GM19395 (cell line): ENCODE data around the gene MIA.
"Not testable (repeated sequence)": the region's sequence is repeated elsewhere in the genome, so short reads cannot be mapped to it uniquely, and the experiment has no call there.

ENCODE experiments used
- ATAC-seq: cut with Tn5 transposase; IDR thresholded peaks from one replicate; pipeline ENCODE4 v1.9.1; 2021; ENCODE audit warnings: mild to moderate bottlenecking, moderate library complexity; ENCODE audit not compliant: unreplicated experiment

Gene MIA

GRCh38 chr19:40774916-40775631, at the start of gene MIA:
TSS of gene MIA (plus strand) at chr19:40775521. CDS start at chr19:40775543, 22 bp downstream.
- ATAC-seq, result no peak

DNA sequence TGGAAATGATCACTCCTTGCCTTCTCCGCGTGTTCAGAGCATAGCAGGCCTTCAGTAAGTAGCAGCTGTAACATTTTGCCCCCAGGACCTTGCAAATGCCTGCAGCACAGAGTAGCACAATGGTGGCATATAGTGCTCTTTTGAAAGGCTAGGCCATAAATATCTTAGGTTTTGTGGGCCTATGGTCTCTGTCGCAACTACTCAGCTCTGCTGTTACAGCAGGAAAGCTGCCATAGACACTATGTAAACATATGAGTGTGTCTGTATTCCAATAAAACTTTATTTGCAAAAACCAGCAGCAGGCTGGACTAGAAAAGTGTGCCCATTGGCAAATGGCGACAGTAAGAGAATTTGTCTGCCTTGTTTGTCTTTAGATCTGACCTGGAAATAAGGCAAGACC, 49.0 kb upstream of the MIA start:
- no peak for ATAC-seq

GRCh38 chr19:40730065-40730464, 45.3 kb upstream of the MIA start:
- not testable (repeated sequence) for ATAC-seq

- not testable (repeated sequence) for ATAC-seq
Measured at GRCh38 chr19:40732304-40732703, 43.0 kb upstream of the MIA start.

DNA sequence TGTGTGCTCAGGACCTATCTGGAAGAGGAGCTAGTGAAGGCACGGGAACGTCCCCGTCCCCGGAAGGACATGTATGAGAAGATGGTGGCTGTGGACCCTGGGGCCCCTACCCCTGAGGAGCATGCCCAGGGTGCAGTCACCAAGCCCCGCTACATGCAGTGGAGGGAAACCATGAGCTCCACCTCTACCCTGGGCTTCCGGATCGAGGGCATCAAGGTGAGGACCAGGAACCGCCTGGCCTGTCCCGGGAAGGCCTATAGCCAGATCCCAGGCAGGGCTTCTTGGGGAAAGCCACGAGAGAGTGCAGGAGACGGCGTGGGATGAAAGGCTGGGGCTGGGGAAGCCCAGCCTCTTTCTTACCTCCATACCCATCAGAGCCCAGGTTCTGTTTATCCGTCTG, 42.2 kb upstream of the MIA start:
- no peak for ATAC-seq

DNA sequence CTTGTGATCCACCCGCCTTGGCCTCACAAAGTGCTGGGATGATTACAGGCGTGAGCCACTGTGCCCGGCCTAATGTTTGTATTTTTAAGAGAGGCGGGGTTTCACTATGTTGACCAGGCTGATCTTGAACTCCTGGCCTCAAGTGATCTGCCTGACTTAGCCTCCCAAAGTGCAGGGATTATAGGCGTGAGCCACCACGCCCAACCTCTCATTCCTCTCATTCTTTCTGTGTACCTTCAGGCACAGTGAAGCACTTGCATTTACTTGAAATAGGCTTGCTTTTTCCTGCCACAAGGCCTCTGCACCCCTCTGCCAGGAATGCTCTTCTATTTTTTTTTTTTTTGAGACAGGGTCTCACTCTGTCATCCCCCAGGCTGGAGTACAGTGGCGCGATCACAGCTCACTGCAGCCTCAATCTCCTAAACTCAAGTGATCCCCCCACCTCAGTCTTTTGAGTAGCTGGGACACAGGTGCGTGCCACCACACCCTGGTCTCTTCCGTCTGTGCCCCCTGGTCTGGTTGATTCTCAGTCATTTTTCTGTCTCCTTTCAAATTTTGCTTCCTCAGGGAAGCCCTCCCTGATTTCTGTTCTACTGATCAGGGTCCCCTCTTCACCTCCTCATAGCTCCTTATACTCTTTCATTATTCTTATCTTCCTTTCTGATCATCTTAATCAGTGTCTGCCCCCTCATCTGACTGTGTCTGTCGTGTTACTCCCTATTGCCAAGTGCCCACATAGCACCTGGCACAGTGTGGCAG, 40.1 kb upstream of the MIA start:
- no peak for ATAC-seq

DNA sequence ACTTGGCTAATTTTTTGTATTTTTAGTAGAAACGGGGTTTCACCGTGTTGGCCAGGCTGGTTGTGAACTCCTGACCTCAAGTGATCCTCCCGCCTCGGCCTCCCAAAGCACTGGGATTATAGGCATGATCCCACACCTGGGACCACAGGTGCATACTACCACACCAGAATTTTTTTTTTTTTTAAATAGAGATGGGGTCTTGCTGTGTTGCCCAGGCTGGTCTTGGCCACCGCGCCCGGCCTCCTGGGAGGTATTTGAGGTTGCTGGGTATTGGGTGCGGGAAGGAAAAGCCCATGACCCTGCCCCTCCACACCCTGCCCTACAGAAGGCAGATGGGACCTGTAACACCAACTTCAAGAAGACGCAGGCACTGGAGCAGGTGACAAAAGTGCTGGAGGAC, 38.7 kb upstream of the MIA start:
- no peak for ATAC-seq

- no peak for ATAC-seq
Measured at GRCh38 chr19:40737102-40737644, 38.1 kb upstream of the MIA start.

DNA sequence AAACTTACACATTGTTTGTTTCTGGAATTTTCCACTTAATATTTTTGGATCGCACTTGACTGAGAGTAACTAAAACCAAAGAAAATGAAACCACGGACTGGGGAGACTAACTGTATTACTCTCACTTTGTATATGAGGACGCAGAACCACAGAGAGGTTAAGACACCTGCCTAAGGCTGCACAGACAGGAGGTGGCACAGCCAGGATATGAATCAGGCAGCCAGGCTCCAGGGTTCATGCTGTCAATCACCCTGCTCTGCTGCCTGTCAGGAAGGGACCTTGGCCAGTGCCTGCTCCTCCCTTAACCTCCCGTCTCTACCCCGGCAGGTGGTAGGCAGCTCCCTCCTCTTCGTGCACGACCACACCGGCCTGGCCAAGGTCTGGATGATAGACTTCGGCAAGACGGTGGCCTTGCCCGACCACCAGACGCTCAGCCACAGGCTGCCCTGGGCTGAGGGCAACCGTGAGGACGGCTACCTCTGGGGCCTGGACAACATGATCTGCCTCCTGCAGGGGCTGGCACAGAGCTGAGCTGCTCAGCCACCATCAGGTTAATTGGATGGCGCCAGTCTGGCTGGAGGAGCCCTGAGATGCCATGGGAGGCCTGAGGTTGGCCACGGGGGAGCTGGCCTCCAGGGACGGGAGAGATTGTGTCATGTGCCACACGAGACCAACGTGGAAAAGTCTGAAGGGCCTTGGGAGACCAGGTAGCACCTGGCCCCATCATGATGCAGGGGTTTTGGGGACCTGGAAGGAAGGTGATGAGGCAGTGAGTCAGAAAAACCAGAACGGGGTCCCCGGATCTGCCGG, 36.1 kb upstream of the MIA start:
- no peak for ATAC-seq

- ATAC-seq, result no peak
Measured at GRCh38 chr19:40739871-40740703, 35.2 kb upstream of the MIA start.

- no peak for ATAC-seq
Measured at GRCh38 chr19:40740747-40741146, 34.6 kb upstream of the MIA start.

DNA sequence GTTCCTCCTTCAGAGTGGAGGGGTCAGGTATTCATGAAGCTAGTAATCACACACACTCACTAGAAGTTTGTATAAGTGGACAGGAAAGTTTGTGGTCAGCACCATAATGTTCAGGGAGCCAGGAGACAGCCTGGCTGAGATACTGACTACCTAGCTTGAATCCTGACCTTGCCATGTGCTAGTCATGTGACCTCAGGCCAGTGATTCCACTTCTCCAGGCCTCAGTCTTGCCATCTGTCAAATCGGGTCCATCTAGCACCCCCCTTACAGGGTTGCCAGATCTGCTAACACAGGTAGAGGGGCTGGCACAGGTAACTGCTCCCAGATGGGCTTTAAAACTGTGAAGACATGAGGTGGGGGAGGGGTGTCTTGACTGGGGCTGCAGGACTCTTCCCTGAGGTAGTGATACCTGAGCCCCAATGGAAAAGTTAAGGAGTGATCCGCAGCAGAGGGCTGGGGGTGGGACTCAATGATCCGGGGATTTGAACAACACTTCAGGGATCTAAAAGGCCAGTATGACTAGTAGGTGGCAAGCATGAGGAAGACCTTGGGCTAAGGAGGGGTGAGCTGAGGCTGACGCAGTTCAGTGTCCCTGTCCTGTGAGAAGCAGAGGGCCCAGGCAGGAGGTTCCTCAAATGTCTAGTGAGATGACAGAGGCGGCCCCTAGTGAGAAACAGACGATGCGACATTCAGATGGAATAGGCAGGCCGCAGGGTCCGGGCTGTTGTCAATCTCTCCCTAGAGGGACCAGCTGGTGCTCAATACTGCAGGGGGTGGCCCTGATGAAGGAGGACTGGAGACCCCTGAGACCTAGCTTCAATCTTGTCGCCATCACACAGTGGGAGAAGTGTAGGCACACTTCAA, 33.6 kb upstream of the MIA start:
- no peak for ATAC-seq

GRCh38 chr19:40742477-40742876, 32.8 kb upstream of the MIA start:
- no peak for ATAC-seq

DNA sequence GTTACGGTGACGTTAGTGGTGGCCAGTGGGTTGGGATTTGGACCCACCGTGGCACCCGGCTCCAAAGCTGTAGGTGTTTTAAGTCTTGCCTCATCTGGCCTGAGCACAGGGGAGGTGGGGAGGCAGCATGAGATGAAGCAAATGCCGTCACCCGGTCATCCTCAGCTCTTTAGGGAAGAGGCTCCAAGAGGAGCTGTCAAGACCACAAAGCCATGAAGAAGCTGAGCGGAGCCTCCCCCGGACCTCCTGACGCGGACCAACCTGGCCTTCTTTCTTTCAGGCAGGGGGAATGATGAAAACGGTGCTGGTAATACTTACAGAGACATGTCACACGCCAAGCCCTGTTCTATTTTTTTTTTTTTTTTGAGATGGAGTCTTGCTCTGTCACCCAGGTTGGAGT, 32.4 kb upstream of the MIA start:
- ATAC-seq, result no peak

- ATAC-seq, result no peak
Measured at GRCh38 chr19:40743926-40744325, 31.4 kb upstream of the MIA start.

DNA sequence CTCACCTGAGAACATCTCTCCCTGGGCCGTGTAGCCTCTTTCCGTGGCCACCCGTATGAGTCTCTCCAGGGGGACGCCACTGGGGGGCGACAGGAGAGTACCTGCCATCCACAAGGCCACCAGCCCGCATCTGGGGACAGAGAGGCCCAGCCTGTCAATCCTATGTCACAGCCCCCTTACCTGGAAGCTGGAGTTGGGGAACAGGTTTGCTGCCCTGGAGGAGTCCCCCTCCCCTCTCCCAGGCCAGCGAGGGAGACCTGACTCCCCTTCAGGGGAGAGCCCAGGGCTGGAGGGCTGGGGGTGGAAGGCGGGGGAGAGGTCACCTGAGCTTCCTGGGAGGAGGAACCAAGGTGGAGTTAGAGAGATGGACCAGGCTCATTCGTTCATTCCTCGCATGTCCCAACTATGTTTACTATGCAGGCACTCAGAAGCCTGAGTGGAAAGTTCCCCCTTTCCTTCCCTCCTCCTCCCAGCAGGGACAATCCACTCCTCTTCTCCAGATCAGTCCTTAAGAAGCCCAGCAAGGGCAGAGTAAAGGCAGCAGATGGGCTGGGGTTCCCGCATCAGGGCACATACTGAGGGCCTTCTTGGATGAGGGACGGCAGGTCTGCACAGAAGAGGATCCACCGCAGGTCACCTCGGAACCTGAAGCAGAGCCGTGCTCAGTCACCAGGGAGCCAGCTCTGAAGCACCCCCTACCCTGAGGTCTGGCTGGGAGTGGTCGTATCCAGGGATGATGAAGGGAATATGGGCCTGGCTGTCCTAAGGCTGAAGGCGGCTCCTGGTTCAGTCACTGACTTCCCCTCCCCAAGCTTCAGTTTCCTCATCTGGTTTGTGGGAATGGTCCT, 30.5 kb upstream of the MIA start:
- no peak for ATAC-seq

DNA sequence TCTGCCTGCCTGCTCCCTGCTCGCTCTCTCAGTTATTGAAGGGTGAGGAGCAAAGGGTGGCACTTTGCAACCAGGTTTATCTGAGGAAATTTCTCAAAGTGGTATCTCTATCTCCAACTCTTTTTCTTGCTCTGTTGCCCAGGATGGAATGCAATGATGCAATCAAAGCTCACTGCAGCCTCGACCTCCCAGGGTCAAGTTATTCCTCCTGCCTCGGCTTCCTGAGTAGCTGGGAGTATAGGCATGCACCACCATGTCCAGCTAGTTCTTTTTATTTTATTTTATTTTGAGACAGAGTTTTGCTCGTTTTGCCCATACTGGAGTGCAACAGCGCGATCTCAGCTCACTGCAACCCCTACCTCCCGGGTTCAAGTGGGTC, 29.9 kb upstream of the MIA start:
- no peak for ATAC-seq

DNA sequence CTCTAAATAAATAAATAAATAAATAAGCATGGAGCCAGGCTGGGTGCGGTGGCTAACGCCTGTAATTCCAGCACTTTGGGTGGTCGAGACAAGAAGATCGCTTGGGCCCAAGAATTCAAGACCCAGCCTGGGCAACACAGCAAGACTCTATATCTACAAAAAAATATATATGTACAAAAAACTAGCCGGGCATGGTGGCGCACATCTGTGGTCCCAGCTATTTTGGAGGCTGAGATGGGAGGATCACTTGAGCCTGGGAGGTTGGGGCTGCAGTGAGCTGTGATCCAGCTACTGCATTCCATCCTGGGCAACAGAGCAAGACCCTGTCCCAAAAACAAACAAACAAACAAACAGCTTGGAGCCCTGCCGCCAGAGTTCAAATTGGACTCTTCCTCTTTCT, 27.8 kb upstream of the MIA start:
- ATAC-seq, result no peak
